K562 (cell line): ENCODE data around the gene ADAMTS14. TPM values are rescaled to one million over a fixed set of nuclear protein-coding genes. Genes with fewer than 3 reads are reported as not detected.

ENCODE experiments used
- PCBP2 ChIP-seq: fragments of 200-400 bp; formaldehyde crosslinking; IDR thresholded peaks from 2 replicates; pipeline ENCODE4 v1.6.1; 2018; ENCODE audit warnings: low read length, low read depth, mild to moderate bottlenecking, moderate library complexity; ENCODE audit not compliant: poor library complexity, severe bottlenecking
- ZKSCAN1 ChIP-seq: fragments of 150-350 bp; IDR thresholded peaks from 2 replicates; pipeline ENCODE4 v1.6.1; 2016; ENCODE audit warnings: low read depth, low read length
- ZNF778 ChIP-seq: fragments of 450-650 bp; formaldehyde crosslinking; IDR thresholded peaks from 2 replicates; pipeline ENCODE4 v1.4.0; 2020; ENCODE audit warnings: mild to moderate bottlenecking, moderate library complexity
- polyA plus RNA-seq, 8 experiments: library from polyadenylated mRNA; depleted of rRNA in 4 of 8; stranded (reverse) in 5 of 8; unstranded in 3 of 8; fragments of >200 nt; fragmentation: Nextera tagmentation in 2 of 8; fragmentation: Illumina TruSeq in 1 of 8; extraction: Ambion mirVana in 2 of 8; extraction: Trizol in 1 of 8; gene quantifications; 2 replicates each; pipeline versions ENCODE4 v1.2.1 to v1.2.3, GENCODE V29; 2011 to 2014; ENCODE audit warnings: inconsistent platforms in 1 of 8, missing spikeins in 1 of 8
- total RNA-seq, 7 experiments: library from RNA; depleted of rRNA in 6 of 7; stranded (reverse); fragments of >200 nt in 6 of 7; fragmentation: Illumina TruSeq in 2 of 7; extraction: Trizol in 2 of 7; gene quantifications; 2 replicates each; pipeline versions ENCODE4 v1.2.1 to v1.2.3, GENCODE V29; 2011 to 2021; ENCODE audit warnings: low replicate concordance in 1 of 7
- TF ChIP-seq, protein P1 (sequence below): fragments of 200-800 bp; sonication (Bioruptor generic); IDR thresholded peaks from 2 replicates; pipeline ENCODE4 v1.6.1; 2017; ENCODE audit warnings: missing genetic modification characterization, missing compliant biosample characterization
- TF ChIP-seq, protein P2 (sequence below): fragments of 250-450 bp; sonication (Bioruptor Pico); IDR thresholded peaks from 2 replicates; pipeline ENCODE4 v1.4.0; 2020

ADAMTS14 gene
- total and polyA plus RNA-seq, 9 of the 15 experiments (the other 6 are each of a cell fraction or from before 2014, with no cell fraction given): 0.04 to 37.4 (median 15.9) TPM

DNA sequence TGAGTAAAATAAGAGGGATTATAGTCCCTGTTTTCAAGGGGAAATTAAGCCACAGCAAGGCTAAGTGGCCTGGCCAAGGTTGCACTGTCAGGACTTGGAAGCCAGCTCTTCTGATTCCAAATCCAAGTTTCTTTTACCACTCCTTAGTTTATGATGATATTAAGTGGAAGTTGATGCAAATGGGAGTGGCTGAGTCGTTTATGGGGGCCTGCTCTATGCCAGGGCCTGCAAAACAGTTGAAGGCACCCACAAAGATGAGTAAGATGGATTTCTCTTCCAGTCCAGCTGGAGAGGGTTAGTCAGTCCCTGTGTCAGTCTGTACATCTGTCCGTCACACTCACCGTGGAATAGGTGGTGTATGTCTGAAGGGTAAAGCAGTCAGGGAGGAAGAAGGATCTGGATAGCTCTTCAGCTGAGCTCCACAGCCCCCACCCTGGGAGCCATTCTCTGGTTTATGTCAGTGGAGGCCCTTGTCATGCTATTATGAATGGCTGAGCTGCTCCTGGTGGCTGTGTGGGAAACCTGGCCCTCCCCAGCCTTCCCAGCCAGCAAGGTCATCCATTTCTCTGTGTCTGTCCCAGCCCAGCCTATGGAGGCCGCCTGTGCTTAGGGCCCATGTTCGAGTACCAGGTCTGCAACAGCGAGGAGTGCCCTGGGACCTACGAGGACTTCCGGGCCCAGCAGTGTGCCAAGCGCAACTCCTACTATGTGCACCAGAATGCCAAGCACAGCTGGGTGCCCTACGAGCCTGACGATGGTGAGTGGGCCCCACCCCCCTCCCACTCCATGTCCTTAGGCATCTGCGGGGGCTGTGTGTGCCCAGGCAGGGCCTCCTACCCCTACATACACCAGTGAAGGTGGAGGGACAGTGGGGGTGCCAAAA lies 68.3 kb downstream of the ADAMTS14 start (continued):
- TF ChIP-seq, protein P1, sequence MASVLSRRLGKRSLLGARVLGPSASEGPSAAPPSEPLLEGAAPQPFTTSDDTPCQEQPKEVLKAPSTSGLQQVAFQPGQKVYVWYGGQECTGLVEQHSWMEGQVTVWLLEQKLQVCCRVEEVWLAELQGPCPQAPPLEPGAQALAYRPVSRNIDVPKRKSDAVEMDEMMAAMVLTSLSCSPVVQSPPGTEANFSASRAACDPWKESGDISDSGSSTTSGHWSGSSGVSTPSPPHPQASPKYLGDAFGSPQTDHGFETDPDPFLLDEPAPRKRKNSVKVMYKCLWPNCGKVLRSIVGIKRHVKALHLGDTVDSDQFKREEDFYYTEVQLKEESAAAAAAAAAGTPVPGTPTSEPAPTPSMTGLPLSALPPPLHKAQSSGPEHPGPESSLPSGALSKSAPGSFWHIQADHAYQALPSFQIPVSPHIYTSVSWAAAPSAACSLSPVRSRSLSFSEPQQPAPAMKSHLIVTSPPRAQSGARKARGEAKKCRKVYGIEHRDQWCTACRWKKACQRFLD (CRISPR knock-in tag): peak; percentile 20; the same call in 1 of the 2 replicates
- TF ChIP-seq, protein P2, sequence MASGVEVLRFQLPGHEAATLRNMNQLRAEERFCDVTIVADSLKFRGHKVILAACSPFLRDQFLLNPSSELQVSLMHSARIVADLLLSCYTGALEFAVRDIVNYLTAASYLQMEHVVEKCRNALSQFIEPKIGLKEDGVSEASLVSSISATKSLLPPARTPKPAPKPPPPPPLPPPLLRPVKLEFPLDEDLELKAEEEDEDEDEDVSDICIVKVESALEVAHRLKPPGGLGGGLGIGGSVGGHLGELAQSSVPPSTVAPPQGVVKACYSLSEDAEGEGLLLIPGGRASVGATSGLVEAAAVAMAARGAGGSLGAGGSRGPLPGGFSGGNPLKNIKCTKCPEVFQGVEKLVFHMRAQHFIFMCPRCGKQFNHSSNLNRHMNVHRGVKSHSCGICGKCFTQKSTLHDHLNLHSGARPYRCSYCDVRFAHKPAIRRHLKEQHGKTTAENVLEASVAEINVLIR (CRISPR knock-in tag): no peak
- TF ChIP-seq PCBP2 (no peak), ZNF778 (no peak), ZKSCAN1 (0 out of 2 replicates have a peak, but pooled peaks have one; percentile 50)
- TF ChIP-seq, all 486 proteins: peak for 12
